HepG2 (cell line): ENCODE results near the gene MYOCOS. TPM values are rescaled to one million over a fixed set of nuclear protein-coding genes. Genes with fewer than 3 reads are reported as not detected.
A peak's percentile ranks its signal among the peaks of the same experiment; 100 is the strongest.

Experiments
- ATAC-seq: fragments of 200-7000 bp; cut with Tn5 transposase; 3 replicates; pipeline ENCODE4 v1.9.1; 2020; ENCODE audit warnings: mild to moderate bottlenecking, moderate library complexity
- BruUV-seq: library from RNA; stranded (reverse); fragments of 400-500 nt; replicated peaks from 2 replicates; lab custom pipeline; 2021; lab: Mats Ljungman, UMichigan
- CTCF ChIA-PET: fragments of 300-600 bp; formaldehyde crosslinking; extraction: SDS; loops from one replicate; lab custom pipeline; 2021; ENCODE audit warnings: low total read pairs, inconsistent platforms, low intra/inter-chr PET ratio; lab: Yijun Ruan, JAX
- POLR2A ChIA-PET: fragments of 350-600 bp; sonication (Branson Sonifier 250); formaldehyde crosslinking; loops from one replicate; lab custom pipeline; 2020; ENCODE audit warnings: antibody characterized with exemption, inconsistent platforms; lab: Yijun Ruan, JAX
- DNase-seq: peaks from one replicate; pipeline ENCODE4 v3.0.0-alpha.2; 2015; ENCODE audit warnings: low spot score
- FAIRE-seq: peaks from 3 replicates; lab custom pipeline; 2011; peaks lifted over from hg19 to GRCh38; lab: Jason Lieb, UNC
- H2AFZ ChIP-seq: one replicate; pipeline ENCODE4 v1.6.1; 2011; ENCODE audit warnings: low read length, inconsistent platforms
- H3K27ac ChIP-seq: fragments of 300-600 bp; 3 replicates; pipeline ENCODE4 v1.8.0; 2011; ENCODE audit warnings: mixed run types, mild to moderate bottlenecking, mixed read lengths, low read length, inconsistent platforms; ENCODE audit not compliant: insufficient read depth; ENCODE audit errors: extremely low read length
- H3K27me3 ChIP-seq, 2 experiments: fragments of 200-600 bp in 1 of 2; 2 replicates in 1 of 2; 3 replicates in 1 of 2; pipeline versions ENCODE4 v1.6.0 to v1.8.0; 2011; ENCODE audit warnings: low read length in 2 of 2, mild to moderate bottlenecking in 2 of 2, moderate library complexity in 2 of 2, inconsistent platforms in 1 of 2; ENCODE audit not compliant: insufficient read depth in 2 of 2, control insufficient read depth in 1 of 2
- H3K36me3 ChIP-seq, 2 experiments: fragments of 200-600 bp in 1 of 2; replicated peaks in 1 of 2; 2 replicates in 1 of 2; 3 replicates in 1 of 2; pipeline versions ENCODE4 v1.5.1 to v1.8.0; 2011; ENCODE audit warnings: low read length in 2 of 2, inconsistent platforms in 1 of 2; ENCODE audit not compliant: insufficient read depth in 2 of 2, control insufficient read depth in 1 of 2
- H3K4me1 ChIP-seq: 2 replicates; pipeline ENCODE4 v1.5.1; 2012; ENCODE audit warnings: low read length, inconsistent platforms; ENCODE audit not compliant: insufficient read depth
- H3K4me2 ChIP-seq: 2 replicates; pipeline ENCODE4 v1.6.0; 2011; ENCODE audit warnings: low read depth, low read length, inconsistent platforms
- H3K4me3 ChIP-seq, 3 experiments: fragments of 200-600 bp in 1 of 3; sonication (generic), shearing (Covaris generic) in 1 of 3; replicated peaks in 1 of 3; 2 replicates each; pipeline ENCODE4 v1.5.1; 2011 to 2016; ENCODE audit warnings: low read length in 3 of 3, inconsistent platforms in 2 of 3, low read depth in 2 of 3, mild to moderate bottlenecking in 2 of 3, control low read depth in 1 of 3, mixed read lengths in 1 of 3; ENCODE audit not compliant: insufficient read depth in 1 of 3
- H3K79me2 ChIP-seq: one replicate; pipeline ENCODE4 v1.6.1; 2011; ENCODE audit warnings: low read length, inconsistent platforms; ENCODE audit not compliant: insufficient read depth
- H3K9ac ChIP-seq: 2 replicates; pipeline ENCODE4 v1.6.0; 2011; ENCODE audit warnings: mild to moderate bottlenecking, low read depth, low read length, inconsistent platforms; ENCODE audit not compliant: insufficient read depth
- H3K9me3 ChIP-seq: 2 replicates; pipeline ENCODE4 v1.5.1; 2012; ENCODE audit warnings: mild to moderate bottlenecking, low read length
- H4K20me1 ChIP-seq: 2 replicates; pipeline ENCODE4 v1.6.0; 2011; ENCODE audit warnings: inconsistent platforms, mild to moderate bottlenecking, low read length, moderate library complexity; ENCODE audit not compliant: insufficient read depth
- DMAP1 ChIP-seq: IDR thresholded peaks from 2 replicates; pipeline ENCODE4 v1.6.1; 2016
- HNRNPK ChIP-seq: fragments of 200-400 bp; formaldehyde crosslinking; IDR thresholded peaks from 2 replicates; pipeline ENCODE4 v1.6.1; 2018; ENCODE audit warnings: low read length, low read depth, moderate library complexity, mild to moderate bottlenecking; ENCODE audit not compliant: poor library complexity, severe bottlenecking
- PHF20 ChIP-seq: sonication (generic); formaldehyde crosslinking; IDR thresholded peaks from 2 replicates; pipeline ENCODE4 v1.5.0; 2020; ENCODE audit warnings: mild to moderate bottlenecking, missing genetic modification reagents
- RBM22 ChIP-seq: fragments of 200-400 bp; formaldehyde crosslinking; optimal IDR thresholded peaks from 2 replicates; pipeline ENCODE3; 2017; ENCODE audit warnings: mild to moderate bottlenecking, low read length, moderate library complexity
- ZSCAN20 ChIP-seq: sonication (generic); formaldehyde crosslinking; IDR thresholded peaks from 2 replicates; pipeline ENCODE4 v1.4.0; 2020; ENCODE audit warnings: missing genetic modification reagents, mild to moderate bottlenecking, borderline replicate concordance
- WGBS: methylation state at CpG from one replicate; pipeline ENCODE4 v1.1.6; 2017; ENCODE audit warnings: low lambda C conversion rate; 5-methylcytosine and 5-hydroxymethylcytosine counted together
- in situ Hi-C: cut with HindIII; loops from 2 replicates; pipeline ENCODE4 v1.10.0; 2017; ENCODE audit warnings: low pct_unique_long_range_greater_than_20kb; ENCODE audit not compliant: extremely low pct_ligation_motif_present
- intact Hi-C: fragments of 100-400 bp; cut with micrococcal nuclease; formaldehyde crosslinking; loops from one replicate; pipeline ENCODE4 v1.10.0; 2022; ENCODE audit not compliant: unreplicated experiment
- polyA plus RNA-seq, 8 experiments: library from polyadenylated mRNA; depleted of rRNA in 3 of 8; stranded (reverse) in 7 of 8; unstranded in 1 of 8; fragments of >200 nt; fragmentation: Illumina TruSeq in 4 of 8; extraction: Trizol in 4 of 8; gene quantifications; 2 replicates each; pipeline versions ENCODE4 v1.2.1 to v1.2.3, GENCODE V29; 2011 to 2016; ENCODE audit warnings: low read depth in 4 of 8, missing spikeins in 1 of 8, mixed read lengths in 1 of 8; ENCODE audit not compliant: insufficient read depth in 1 of 8
- total RNA-seq, 5 experiments: library from RNA; depleted of rRNA; stranded (reverse); fragments of >200 nt; fragmentation: Illumina TruSeq; extraction: Trizol; gene quantifications; 2 replicates each; pipeline ENCODE4 v1.2.3, GENCODE V29; 2016; ENCODE audit warnings: low read depth in 1 of 5

The MYOCOS gene
- total and polyA plus RNA-seq, 2 of the 13 experiments (the other 11 are each of a cell fraction or from before 2014, with no cell fraction given): not detected

GRCh38 chr1:171595324-171595723 lies 26.7 kb upstream of the MYOCOS start:
- POLR2A ChIA-PET: no interaction called here
- in situ Hi-C loops: no loop called here

GRCh38 chr1:171596119-171596518 lies 25.9 kb upstream of the MYOCOS start:
- BruUV-seq: no TSS peak
- DNase-seq: no peak
- POLR2A ChIA-PET: no interaction called here
- in situ Hi-C loops: no loop called here
- Histone ChIP-seq H3K27ac (no peak overlapping the region), H3K4me2 (no peak overlapping the region), H3K79me2 (no peaks in the 10 kb centered on the region), H3K27me3 (no peaks in the 10 kb centered on the region), H3K9me3 (no peaks in the 10 kb centered on the region), H3K4me3 (no peak overlapping the region), H3K36me3 (peaks cover 4 to 14% of the 10 kb centered on the region in 2 experiments; a peak in 4 of 5 replicates), H3K9ac (no peak overlapping the region)
- intact Hi-C loops: no loop called here
- no peak for ATAC-seq
- FAIRE-seq: no peak
- TF ChIP-seq RBM22: peak; percentile 26
- no peak for TF ChIP-seq ZSCAN20 (CRISPR knock-in tag)
- no peak for TF ChIP-seq DMAP1 (CRISPR knock-in tag)
- TF ChIP-seq, all 625 proteins: peak for 1
- H4K20me1 ChIP-seq: no peaks in the 10 kb centered on the region
- H2AFZ ChIP-seq: no peak overlapping the region
- WGBS: 100% methylated on average over 1 of the region's 1 CpG
- no peaks in the 10 kb centered on the region for H3K4me1 ChIP-seq
- CTCF ChIA-PET: no interaction called here

More at GRCh38 chr1:171595324-171595723, 26.7 kb upstream of the MYOCOS start:
- TF ChIP-seq PHF20 (CRISPR knock-in tag): no peak
- peak; percentile 28 for TF ChIP-seq HNRNPK
- WGBS: 80% methylated on average over 1 of the region's 1 CpG
- Histone ChIP-seq H3K4me2 (no peak overlapping the region), H4K20me1 (no peaks in the 10 kb centered on the region), H3K9me3 (no peaks in the 10 kb centered on the region), H3K27me3 (no peaks in the 10 kb centered on the region), H2AFZ (no peak overlapping the region), H3K4me1 (no peaks in the 10 kb centered on the region), H3K4me3 (no peak overlapping the region), H3K9ac (no peak overlapping the region), H3K27ac (no peak overlapping the region), H3K36me3 (peaks cover 4 to 21% of the 10 kb centered on the region in 2 experiments), H3K79me2 (no peaks in the 10 kb centered on the region)
- intact Hi-C loops: no loop called here
- CTCF ChIA-PET: no interaction called here
- DNase-seq (no peak), ATAC-seq (no peak; the same call in 2 of the 3 replicates), FAIRE-seq (no peak)
- no TSS peak for BruUV-seq
